HFFc6 (cell line): ENCODE data around the gene PDE4B. TPM values are rescaled to one million over a fixed set of nuclear protein-coding genes. Genes with fewer than 3 reads are reported as not detected.

Experiments
- DNase-seq: peaks from one replicate; pipeline ENCODE4 v3.0.0-alpha.2; 2018
- H3K27ac Mint-ChIP-seq: 2 replicates; pipeline ENCODE4 v1.8.0; 2020; ENCODE audit warnings: mild to moderate bottlenecking, mixed read lengths
- H3K27me3 Mint-ChIP-seq: 2 replicates; pipeline ENCODE4 v1.8.0; 2021; ENCODE audit warnings: mild to moderate bottlenecking, moderate library complexity, mixed read lengths; ENCODE audit not compliant: insufficient read depth
- H3K36me3 Mint-ChIP-seq: 2 replicates; pipeline ENCODE4 v1.8.0; 2021; ENCODE audit warnings: low read depth, mixed read lengths
- H3K4me1 Mint-ChIP-seq: 2 replicates; pipeline ENCODE4 v1.8.0; 2020; ENCODE audit warnings: low read depth, mixed read lengths
- H3K4me3 Mint-ChIP-seq: 2 replicates; pipeline ENCODE4 v1.8.0; 2020; ENCODE audit warnings: mild to moderate bottlenecking, moderate library complexity, mixed read lengths
- H3K9me3 Mint-ChIP-seq: 2 replicates; pipeline ENCODE4 v1.8.0; 2020; ENCODE audit warnings: mild to moderate bottlenecking, mixed read lengths
- CTCF ChIP-seq: fragments of 200-600 bp; sonication (generic); IDR thresholded peaks from 2 replicates; pipeline ENCODE4 v1.5.0; 2021; ENCODE audit warnings: antibody characterized with exemption, mild to moderate bottlenecking
- total RNA-seq, 6 experiments: library from RNA; stranded (reverse); fragmentation: NEBNext Ultra II Directional; extraction: Animal tissue kit (Norgen Biotek cat#: 25700); gene quantifications; 2 replicates in 1 of 6; 3 replicates in 5 of 6; pipeline ENCODE4 v1.2.3, GENCODE V29; 2021

The PDE4B gene
- total RNA-seq, 6 experiments from 2014 or later = 34.9 to 57.6 (median 42.8) TPM

- Mint-ChIP-seq H3K27ac (no peak overlapping the region), H3K4me3 (no peak overlapping the region), H3K27me3 (peaks cover 3% of the 10 kb centered on the region; the same call in 1 of the 2 replicates)
Measured at GRCh38 chr1:65910432-65910831, 117.7 kb downstream of the PDE4B start.

GRCh38 chr1:65911679-65912078 lies 119.0 kb downstream of the PDE4B start:
- Mint-ChIP-seq H3K4me3 (no peak overlapping the region), H3K27ac (no peak overlapping the region)
- no peak for TF ChIP-seq CTCF

More at GRCh38 chr1:65910432-65910831, 117.7 kb downstream of the PDE4B start:
- Mint-ChIP-seq H3K36me3 (no peaks in the 10 kb centered on the region), H3K4me1 (peaks cover 8% of the 10 kb centered on the region), H3K9me3 (no peaks in the 10 kb centered on the region)
- DNase-seq = no peak
- TF ChIP-seq CTCF = no peak

GRCh38 chr1:65918564-65918963 lies 125.9 kb downstream of the PDE4B start:
- TF ChIP-seq CTCF = no peak
- Mint-ChIP-seq H3K27me3 (no peaks in the 10 kb centered on the region), H3K4me1 (peaks cover 12% of the 10 kb centered on the region), H3K9me3 (no peaks in the 10 kb centered on the region), H3K36me3 (no peaks in the 10 kb centered on the region), H3K4me3 (peak overlapping the region; percentile 16; the same call in 1 of the 2 replicates), H3K27ac (no peak overlapping the region)
- DNase-seq = no peak

More at GRCh38 chr1:65911679-65912078, 119.0 kb downstream of the PDE4B start:
- H3K36me3 Mint-ChIP-seq = no peaks in the 10 kb centered on the region
- H3K9me3 Mint-ChIP-seq = no peaks in the 10 kb centered on the region
- DNase-seq = no peak
- H3K27me3 Mint-ChIP-seq = peaks cover 3% of the 10 kb centered on the region; the same call in 1 of the 2 replicates
- H3K4me1 Mint-ChIP-seq = peaks cover 4% of the 10 kb centered on the region; the same call in 1 of the 2 replicates

GRCh38 chr1:65921446-65921845 lies 128.8 kb downstream of the PDE4B start:
- TF ChIP-seq CTCF = no peak
- Mint-ChIP-seq H3K27ac (no peak overlapping the region), H3K27me3 (no peaks in the 10 kb centered on the region), H3K4me3 (no peak overlapping the region), H3K4me1 (peaks cover 19% of the 10 kb centered on the region), H3K9me3 (peaks cover under 1% of the 10 kb centered on the region; the same call in 1 of the 2 replicates), H3K36me3 (peaks cover 1% of the 10 kb centered on the region)
- DNase-seq = no peak

- no peak for TF ChIP-seq CTCF
- Mint-ChIP-seq H3K9me3 (peaks cover 8% of the 10 kb centered on the region; the same call in 1 of the 2 replicates), H3K27ac (no peak overlapping the region; the same call in 1 of the 2 replicates), H3K4me3 (no peak overlapping the region), H3K36me3 (peaks cover 8% of the 10 kb centered on the region), H3K4me1 (peaks cover 12% of the 10 kb centered on the region), H3K27me3 (no peaks in the 10 kb centered on the region; the same call in 1 of the 2 replicates)
- peak; percentile 78 for DNase-seq
Measured at GRCh38 chr1:65924471-65924870, 131.8 kb downstream of the PDE4B start.

- DNase-seq = no peak
- H3K4me3 Mint-ChIP-seq = no peak overlapping the region
- H3K27ac Mint-ChIP-seq = no peak overlapping the region
- H3K36me3 Mint-ChIP-seq = no peaks in the 10 kb centered on the region
- H3K9me3 Mint-ChIP-seq = no peaks in the 10 kb centered on the region
- no peaks in the 10 kb centered on the region for H3K4me1 Mint-ChIP-seq
- peaks cover 2% of the 10 kb centered on the region for H3K27me3 Mint-ChIP-seq
- TF ChIP-seq CTCF = no peak
Measured at GRCh38 chr1:65938506-65938905, 145.8 kb downstream of the PDE4B start.
